COLO829 (cell line): Measurements from ENCODE around the gene MRPL3.
A peak's percentile ranks its signal among the peaks of the same experiment; 100 is the strongest.
"Not testable (repeated sequence)": the region's sequence is repeated elsewhere in the genome, so short reads cannot be mapped to it uniquely, and the experiment has no call there.

Experiments used
- DNase-seq: peaks from one replicate; pipeline ENCODE4 v3.0.0; 2012; ENCODE audit warnings: low spot score

The MRPL3 gene

DNA sequence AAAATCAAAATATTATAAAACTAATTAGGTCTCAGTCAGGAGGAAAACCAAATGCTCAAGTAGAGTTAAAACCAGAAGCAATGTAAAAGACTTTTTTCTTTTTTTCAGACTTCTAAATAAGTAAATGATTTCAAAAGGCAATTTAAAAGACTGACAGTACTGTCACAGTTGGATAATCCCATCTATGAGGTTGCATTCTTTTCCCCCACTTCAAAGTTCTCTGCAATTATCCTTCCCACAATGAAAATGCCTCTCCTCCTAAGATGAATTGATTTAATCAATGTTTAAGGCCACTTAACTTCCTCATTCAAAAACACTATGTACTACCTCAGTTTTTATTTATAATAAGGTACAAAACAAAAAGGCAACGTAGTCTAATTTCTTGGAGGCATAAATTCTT is 8.1 kb downstream of the MRPL3 start:
- no peak for DNase-seq

DNA sequence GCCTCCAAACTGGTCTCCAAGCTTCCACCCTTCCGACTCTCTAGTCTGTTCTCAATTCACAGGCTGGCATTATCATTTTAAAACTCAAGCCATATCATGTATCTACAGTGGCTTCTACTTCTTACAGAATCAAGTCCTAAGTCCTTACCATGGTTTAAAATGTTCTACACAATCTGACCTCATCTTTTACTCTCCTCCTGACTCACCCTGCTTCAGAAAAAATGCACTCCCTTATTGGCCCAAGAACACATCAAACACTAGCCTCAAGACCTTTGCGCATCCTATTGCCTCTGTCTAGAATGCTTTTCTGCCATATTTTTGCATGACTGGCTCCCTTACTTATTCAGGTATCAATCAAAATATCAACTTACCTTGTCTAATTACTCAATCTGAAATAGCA is 11.0 kb downstream of the MRPL3 start:
- DNase-seq: no peak

DNA sequence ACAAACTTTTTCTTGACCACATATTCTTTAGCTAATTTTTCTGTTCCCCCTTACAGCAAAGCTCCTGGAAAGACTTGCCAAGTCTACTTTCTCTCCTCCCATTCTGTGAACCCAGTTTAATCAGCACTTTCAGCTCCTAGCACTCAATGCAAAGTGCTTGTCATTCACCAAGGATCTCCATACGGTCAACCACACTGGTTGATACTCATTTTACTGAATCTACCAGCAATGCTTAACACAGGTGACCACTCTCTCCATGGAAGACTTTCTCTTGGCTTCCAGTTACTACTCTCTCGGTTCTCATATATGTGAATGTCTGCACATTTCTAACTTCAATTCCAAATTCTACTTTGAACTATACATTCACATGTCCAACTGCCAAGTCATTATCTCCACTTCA is 11.7 kb downstream of the MRPL3 start:
- DNase-seq: no peak

DNA sequence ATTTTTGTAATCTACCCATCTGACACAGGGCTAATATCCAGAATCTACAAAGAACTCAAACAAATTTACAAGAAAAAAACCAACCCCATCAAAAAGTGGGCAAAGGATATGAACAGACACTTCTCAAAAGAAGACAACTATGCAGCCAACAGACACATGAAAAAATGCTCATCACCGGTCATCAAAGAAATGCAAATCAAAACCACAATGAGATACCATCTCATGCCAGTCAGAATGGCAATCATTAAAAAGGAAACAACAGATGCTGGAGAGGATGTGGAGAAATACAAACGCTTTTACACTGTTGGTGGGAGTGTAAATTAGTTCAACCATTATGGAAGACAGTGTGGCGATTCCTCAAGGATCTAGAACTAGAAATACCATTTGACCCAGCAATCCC is 16.2 kb downstream of the MRPL3 start:
- DNase-seq: not testable (repeated sequence)

DNA sequence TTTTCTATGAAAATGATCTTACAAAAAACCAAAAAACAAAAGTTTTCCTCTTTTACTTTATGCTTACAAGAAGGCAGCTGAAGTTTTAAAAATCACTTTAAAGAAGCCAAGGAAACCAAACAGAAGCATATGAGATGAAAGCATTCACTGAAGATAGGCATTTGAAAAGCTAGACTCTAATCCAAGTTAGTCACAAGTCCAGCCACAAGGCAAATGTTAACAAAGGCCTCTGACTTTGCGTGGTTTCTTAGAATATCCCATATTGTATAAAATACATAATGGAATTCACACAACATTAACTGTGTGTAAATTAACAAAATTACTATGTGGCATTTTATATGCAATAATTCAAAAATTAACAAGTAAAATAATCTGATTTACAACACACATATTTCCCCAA is 17.7 kb downstream of the MRPL3 start:
- DNase-seq: peak; percentile 28

DNA sequence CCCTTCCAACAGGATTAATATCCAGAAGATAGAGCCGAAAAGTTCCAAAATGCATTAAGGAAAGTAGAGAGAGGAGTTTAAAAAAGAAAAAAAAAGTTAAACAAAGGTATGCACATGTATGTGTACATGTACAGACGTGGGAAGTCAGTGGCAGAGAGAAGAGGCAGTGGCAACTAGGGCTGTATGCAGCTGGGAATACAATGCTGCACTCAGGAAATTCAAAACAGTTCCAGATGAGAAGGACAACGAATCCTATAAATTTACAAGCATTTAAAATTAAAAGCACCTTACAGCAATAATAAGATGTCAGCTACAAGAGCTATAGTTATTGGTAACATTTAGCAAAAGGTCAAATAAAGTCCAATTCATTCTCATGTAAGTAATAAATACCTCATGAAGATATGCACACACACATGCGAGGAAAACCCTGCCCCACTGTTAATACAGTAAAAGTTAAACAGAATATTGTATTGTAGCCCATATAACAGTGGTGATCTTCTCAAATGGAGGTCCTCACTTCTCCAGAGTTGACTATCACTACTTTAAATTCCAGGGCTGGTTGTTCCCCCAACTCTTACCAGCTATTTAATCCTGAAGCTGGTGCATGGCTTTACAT is 18.2 kb downstream of the MRPL3 start:
- no peak for DNase-seq

DNA sequence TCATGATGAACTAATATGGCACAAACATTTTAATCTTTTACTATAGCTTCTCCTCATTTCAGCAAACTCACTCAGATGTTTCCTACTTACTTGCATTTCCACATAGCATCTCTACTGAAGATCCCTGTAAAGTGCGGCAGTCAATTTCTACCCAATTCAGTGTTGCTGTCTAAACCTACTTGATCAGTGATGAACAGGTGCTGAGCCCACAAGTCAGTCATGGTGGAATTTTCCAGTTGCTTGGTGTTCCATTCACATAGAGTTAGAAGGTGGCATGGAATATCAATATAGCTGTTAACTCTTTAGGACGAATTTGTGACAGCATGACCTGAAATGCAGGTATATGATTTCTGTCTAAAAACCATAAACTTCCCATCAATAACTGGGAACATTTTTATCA is 22.7 kb downstream of the MRPL3 start:
- DNase-seq: no peak

DNA sequence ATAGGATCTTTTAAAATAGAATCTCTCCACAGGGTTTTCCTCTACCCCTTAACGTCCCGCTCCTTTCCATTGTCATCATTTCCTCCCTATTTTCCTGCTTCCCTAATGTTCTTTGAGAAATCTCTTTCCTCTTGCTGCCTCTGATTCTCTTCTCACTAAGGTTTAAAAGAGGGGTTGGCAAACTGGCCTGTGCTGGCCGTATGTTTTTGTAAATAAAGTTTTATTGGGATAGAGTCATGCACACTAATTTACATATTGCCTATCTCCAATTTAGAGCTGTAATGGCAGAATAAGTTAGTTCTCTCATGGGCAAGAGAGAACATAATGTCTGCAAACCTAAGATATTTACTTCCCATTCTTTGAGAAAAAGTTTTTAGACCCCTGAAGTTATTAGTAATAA is 25.0 kb downstream of the MRPL3 start:
- no peak for DNase-seq

DNA sequence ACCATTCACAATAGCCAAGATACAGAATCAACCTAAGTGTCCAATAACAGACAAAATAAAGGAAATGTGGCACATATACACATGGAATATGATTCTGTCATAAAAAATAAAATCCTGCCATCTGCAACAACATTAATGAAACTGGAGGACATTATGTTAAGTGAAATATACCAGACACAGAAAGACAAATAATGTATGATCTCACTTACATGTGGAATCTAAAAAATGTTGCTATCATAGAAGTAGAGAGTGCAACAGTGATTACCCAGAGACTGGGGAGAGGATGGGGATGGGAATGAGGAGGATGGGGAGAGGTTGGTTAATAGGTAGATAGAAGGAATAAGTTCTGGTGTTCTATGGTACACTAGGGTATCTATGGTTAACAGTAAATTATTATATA is 28.7 kb downstream of the MRPL3 start:
- no peak for DNase-seq

DNA sequence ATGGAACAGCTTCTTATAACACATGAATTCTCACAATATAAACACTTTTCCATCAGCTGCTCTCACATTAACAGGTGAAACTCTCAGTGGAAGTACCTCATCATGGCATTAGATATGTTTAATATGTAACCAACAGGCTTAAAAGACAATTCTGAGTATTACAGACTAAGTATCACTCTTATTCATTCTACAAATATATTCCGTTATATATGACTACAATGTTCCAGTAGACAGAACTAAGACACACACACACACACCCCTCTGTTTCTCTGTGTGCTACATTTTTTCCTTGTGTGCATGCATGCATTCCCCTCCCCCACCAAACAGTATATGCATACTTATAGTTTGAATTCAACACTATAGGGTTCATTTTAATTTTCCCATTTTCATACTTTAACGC is 32.4 kb downstream of the MRPL3 start:
- DNase-seq: no peak

DNA sequence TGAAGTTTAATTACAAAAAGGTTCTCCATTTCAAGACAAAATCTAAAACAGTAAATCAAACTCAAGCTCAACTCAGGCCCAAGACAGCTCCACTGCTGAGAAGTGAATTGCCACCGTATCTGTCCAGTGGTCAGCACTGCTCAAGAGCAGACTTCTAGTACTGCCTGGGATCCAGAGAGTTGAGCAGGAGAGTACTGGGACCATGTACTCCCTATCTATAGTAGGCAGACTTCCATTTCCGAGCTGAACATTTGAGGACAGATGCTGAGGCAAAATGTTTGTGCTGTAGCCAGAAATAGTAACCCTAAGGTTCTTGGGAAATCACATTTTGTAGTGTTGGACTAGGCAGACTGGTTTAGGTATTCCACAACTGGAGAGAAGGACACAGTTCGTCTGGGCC is 44.1 kb downstream of the MRPL3 start:
- no peak for DNase-seq

DNA sequence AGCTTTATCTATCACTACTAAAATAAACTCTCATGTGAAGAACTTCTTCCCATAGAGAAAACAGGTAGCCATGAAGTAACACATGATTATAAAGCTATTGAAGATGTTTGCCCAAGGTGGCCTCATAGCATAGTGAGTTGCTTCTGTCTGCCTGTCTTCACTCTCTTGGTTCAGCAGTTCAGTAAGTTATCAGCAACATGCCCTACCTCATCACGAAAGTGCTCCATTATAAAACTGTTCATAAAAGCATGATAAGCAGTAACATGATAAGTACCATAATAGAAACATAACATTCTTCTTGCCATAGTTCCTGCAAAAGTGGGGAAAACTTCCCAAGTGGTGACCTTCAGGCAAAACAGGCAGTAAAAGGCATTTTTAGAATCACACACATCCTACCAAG is 45.6 kb downstream of the MRPL3 start:
- no peak for DNase-seq

DNA sequence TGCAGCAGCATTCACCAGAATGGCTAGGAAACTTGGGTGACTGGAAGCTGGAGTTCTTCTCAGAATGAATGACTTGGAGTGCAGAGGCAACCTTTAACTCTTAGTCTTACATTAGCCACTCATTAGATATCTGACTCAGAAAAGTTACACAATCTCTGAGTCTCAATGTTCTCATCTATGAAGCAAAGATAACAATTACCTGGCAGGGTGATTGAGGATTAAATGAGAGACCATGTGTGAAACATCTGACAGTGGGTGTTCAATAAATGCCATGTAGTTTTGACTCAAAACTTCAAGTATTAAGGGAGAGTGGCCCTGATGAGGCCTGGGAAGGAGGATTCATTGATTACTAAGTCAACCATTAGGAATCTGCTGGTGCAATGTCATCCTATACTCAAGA is 48.3 kb downstream of the MRPL3 start:
- DNase-seq: no peak

DNA sequence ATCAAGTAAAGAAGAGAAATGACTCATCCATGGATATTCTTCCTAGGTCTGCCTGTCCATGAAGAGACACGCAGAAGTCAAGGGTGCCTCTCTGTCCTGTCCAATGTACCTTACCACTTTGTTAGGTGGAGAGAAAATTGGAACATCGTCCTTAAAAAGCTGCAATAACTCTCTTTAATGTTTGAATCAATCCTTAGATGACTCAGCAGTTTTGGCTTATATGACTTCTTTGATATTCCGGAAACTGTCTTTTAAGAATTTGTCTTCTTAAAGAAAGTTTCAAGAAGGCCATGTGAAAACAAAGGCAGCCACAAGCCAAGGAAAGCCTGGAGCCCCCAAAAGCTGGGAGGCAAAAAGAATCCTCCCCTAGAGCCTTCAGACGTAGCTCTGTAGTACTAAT is 49.2 kb downstream of the MRPL3 start:
- DNase-seq: no peak

DNA sequence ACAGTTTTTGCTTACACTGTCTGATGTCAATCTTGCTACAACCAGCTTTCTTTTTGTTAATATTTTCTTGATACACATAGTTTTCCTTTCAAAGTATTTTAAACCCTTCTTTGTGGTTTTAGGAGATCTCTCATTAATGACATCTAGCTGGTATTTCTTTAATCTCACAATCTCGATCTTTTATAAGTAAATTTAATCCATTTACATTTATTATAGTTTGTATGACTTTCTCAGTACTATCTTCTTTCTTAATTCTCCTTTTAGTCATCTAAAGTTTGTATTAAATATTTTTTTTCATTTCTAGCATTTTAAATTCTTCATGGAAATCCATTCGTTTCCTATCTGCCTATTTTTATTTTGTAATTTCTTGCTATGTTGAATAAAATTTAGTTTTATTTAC is 55.4 kb downstream of the MRPL3 start:
- no peak for DNase-seq

DNA sequence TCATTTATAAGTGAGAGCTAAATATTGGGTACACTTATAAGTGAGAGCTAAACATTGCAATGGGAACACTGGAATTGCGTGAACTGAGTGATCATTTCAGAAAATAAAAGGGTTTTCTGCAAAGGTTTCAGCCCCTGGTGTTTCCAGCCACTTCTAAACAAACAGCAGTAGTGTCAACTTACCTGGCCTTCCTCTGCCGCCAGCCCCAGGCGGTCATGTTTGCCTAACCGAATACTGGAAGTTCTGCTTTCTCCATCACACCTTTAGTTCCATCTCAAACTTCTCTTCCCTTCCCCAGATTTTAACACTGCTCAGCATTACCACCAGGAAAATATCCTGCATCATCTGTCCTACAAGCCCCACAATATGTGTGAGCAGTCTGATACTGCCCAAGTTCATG is 58.6 kb downstream of the MRPL3 start:
- no peak for DNase-seq

DNA sequence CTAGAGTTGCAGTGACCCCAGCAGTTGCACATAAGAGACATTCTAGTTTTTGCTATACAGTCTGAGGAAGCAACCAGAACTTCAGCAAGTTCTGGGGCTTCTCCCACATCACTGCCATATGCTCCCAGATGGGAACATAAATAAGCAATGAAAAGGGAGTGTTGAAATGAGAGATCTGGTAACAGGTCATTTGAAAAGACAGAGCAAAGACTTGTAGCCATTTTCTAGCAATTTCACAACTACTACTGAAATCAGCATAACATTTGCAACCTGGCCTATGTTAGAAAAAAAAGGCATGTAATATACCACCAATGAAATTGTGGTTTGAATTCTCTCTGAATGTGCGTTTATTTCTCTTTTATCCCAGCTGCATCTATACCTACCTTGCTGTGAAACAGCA is 63.7 kb downstream of the MRPL3 start:
- no peak for DNase-seq

DNA sequence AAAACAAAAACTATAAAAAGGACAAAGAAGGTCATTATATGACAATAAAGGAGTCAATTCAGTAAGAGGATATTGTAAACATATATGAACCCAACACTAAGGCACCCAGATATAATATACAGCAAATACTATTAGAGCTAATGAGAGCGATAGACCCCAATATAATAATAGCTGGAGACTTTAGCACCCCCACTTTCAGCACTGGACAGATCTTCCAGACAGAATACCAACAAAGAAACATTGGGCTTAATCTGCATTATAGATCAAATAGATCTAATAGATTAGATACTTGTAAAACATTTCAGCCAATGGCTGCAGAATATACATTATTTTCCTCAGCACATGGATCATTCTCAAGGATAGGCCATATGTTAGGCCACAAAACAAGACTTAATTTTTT is 67.8 kb downstream of the MRPL3 start:
- DNase-seq: no peak

DNA sequence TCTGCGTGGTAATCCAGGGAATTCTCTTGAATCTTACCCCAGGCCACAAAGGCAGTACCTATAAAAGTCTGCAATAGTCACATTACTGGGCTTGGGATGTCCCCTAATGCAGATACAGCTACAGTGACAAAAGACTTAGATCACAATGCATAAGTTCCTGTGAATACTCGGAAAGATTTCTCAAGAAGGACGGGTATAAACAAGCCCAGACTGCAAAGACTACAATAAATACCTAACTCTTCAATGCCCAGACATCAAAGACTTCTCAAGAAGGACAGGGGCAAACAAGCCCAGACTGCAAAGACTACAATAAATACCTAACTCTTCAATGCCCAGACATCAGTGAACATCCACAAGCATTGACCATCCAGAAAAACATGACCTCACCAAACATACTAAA is 70.3 kb downstream of the MRPL3 start:
- no peak for DNase-seq

DNA sequence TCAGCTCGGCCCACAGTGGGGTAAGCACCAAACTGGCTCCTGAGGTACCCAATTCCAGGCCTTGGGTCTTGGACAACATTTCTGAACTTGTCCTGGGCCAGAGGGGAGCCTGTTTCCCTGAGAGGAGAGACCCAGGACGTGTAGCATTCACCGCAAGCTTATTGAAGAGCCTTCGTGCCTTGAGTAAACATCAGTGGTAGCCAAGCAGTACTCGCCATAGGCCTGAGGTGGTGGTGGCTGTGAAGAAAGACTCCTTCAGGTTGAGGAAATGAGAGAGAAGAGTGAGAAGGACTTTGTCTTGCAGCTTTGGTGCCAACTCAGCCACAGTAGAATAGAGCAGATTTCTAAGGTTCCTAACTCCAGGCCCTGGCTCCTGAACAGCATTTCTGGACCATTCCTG is 71.0 kb downstream of the MRPL3 start:
- DNase-seq: no peak

DNA sequence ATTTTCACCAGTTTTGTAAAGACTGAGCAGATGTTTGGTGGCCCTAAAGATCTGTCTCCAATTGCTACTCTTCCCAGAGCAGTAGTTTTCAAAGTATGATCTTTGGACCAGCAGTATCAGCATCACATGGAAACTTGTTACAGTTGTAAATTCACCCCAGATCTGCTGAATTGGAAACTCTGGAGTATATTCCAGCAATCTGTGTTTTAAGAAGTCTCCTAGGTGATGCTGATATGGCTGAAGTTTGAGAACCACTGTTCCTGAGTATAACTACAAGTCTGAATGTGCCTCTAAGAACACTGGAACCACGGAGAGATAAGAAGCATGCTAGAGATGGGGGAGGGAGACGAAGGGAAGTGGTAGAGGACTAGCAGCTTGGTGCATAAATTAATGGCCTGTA is 75.5 kb downstream of the MRPL3 start:
- DNase-seq: no peak

DNA sequence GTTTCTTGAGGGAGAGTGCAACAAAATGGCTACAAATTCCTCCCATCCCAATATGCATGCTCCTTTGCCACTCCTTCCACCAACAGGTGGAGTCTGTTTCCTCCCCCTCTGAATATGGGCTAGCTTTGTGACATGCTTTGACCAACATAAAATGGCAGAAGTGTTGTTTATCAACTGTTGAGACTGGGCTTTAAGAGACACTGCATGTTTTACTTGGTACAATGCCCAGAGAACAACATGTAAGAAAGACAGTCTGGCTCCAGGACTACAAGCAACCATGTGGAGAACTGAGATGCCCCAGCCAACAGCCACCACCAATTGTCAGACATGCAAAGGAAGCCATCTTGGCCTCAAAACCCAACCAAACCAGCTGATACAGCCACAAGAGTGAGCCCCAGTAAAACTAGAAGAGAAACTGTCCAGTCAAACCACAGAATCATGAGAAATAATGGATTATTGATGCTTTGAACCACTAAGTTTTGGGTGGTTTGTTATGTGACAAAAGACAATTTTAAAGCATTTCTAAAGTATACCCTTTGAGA is 80.7 kb downstream of the MRPL3 start:
- no peak for DNase-seq

DNA sequence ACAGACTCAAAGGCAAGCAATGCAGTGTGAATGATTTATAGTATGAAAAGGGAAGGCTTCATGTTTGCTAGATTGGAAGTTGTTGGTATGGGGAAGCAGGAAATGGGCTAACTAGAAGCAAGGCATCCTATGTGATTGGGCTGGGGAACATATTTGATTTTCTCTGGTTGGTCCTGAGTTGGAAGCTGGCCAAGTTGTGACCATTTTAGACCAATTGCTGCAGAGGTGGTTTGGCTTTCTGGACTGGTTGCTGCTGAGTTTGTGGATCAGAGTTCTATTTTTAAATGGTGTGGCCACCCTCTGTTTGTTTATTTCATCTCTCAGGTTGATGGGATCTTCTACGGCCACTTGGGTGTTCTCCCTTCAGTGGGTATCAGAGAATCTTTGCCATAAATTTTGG is 81.5 kb downstream of the MRPL3 start:
- no peak for DNase-seq

DNA sequence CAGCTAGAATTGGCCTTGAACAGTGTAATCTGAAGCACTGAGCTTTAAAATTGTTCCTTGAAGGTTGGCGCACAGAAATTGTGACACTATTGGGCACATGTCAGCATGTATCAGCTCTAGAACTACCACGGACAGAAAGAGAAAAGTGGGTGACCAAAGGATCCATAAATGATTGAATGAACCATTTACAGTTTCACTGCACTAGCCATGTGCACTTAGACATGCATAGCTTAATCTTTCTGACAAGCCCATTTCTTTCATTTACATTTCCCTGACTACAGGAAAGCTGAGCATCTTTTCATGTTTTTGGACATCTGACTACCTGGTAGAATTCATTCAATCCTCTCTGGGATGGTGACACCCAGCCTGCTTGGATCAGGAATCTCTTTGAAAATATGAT is 85.0 kb downstream of the MRPL3 start:
- no peak for DNase-seq
